Bronchial epithelial cell (primary cell): Measurements from ENCODE around the gene GMPPA. TPM values are rescaled to one million over a fixed set of nuclear protein-coding genes. Genes with fewer than 3 reads are reported as not detected.

Source experiments
- DNase-seq: peaks from one replicate; pipeline ENCODE4 v3.0.0-alpha.2; 2010; ENCODE audit warnings: low read depth
- FAIRE-seq: peaks from 2 replicates; lab custom pipeline; 2011; peaks lifted over from hg19 to GRCh38; lab: Jason Lieb, UNC
- H3K27me3 ChIP-seq: 2 replicates; pipeline ENCODE4 v1.5.1; 2011; ENCODE audit warnings: low read length; ENCODE audit not compliant: control insufficient read depth, insufficient read depth
- H3K36me3 ChIP-seq: 2 replicates; pipeline ENCODE4 v1.5.1; 2011; ENCODE audit warnings: low read length; ENCODE audit not compliant: control insufficient read depth, insufficient read depth
- H3K4me3 ChIP-seq: 2 replicates; pipeline ENCODE4 v1.5.1; 2011; ENCODE audit warnings: mild to moderate bottlenecking, low read depth, low read length, control low read depth
- CTCF ChIP-seq: IDR thresholded peaks from 2 replicates; pipeline ENCODE4 v1.5.1; 2011; ENCODE audit warnings: mild to moderate bottlenecking, moderate library complexity, low read length, control low read depth, inconsistent platforms; ENCODE audit not compliant: insufficient read depth, severe bottlenecking
- total RNA-seq: library from RNA; depleted of rRNA; stranded (reverse); fragments of >200 nt; gene quantifications from 2 replicates; pipeline ENCODE4 v1.2.1, GENCODE V29; 2014

Gene GMPPA
- total RNA-seq, 1 donor from 2014 or later: 49.0 TPM

- DNase-seq: no peak
- no peak for TF ChIP-seq CTCF
- Histone ChIP-seq H3K27me3 (peaks cover 35% of the 10 kb centered on the region), H3K4me3 (no peak overlapping the region), H3K36me3 (no peaks in the 10 kb centered on the region)
- no peak for FAIRE-seq
Observed at GRCh38 chr2:219520079-219520478, 21.4 kb downstream of the GMPPA start.

GRCh38 chr2:219521066-219521880 lies 22.6 kb downstream of the GMPPA start:
- no peak for FAIRE-seq
- DNase-seq: no peak

GRCh38 chr2:219522111-219523030 lies 23.7 kb downstream of the GMPPA start:
- DNase-seq: peak; percentile 72
- no peaks in the 10 kb centered on the region for H3K36me3 ChIP-seq
- FAIRE-seq: no peak
- no peak overlapping the region for H3K4me3 ChIP-seq
- TF ChIP-seq CTCF: no peak
- peaks cover 32% of the 10 kb centered on the region for H3K27me3 ChIP-seq

More at GRCh38 chr2:219521066-219521880, 22.6 kb downstream of the GMPPA start:
- peak; percentile 58 for TF ChIP-seq CTCF
- Histone ChIP-seq H3K36me3 (no peaks in the 10 kb centered on the region), H3K27me3 (peaks cover 29% of the 10 kb centered on the region), H3K4me3 (no peak overlapping the region)

GRCh38 chr2:219523031-219523671 lies 24.5 kb downstream of the GMPPA start:
- no peak for TF ChIP-seq CTCF
- Histone ChIP-seq H3K36me3 (no peaks in the 10 kb centered on the region), H3K27me3 (peaks cover 34% of the 10 kb centered on the region), H3K4me3 (no peak overlapping the region)
- FAIRE-seq (no peak), DNase-seq (no peak)

- FAIRE-seq (no peak), DNase-seq (no peak)
- Histone ChIP-seq H3K4me3 (no peak overlapping the region), H3K27me3 (peaks cover 38% of the 10 kb centered on the region), H3K36me3 (no peaks in the 10 kb centered on the region)
- no peak for TF ChIP-seq CTCF
Observed at GRCh38 chr2:219524817-219525216, 26.1 kb downstream of the GMPPA start.
